Muscle of arm (tissue), 12 donors: ENCODE results near the gene RET. TPM values are rescaled to one million over a fixed set of nuclear protein-coding genes. Genes with fewer than 3 reads are reported as not detected.

ENCODE experiments used
- DNase-seq: peaks from one replicate; pipeline ENCODE4 v3.0.0-alpha.2; 2013
- polyA plus RNA-seq, 12 donors: library from polyadenylated mRNA; unstranded; fragments of 120-200 nt; gene quantifications; one replicate each; pipeline ENCODE4 v1.2.1, GENCODE V29; 2013; ENCODE audit not compliant: insufficient read length in 12 of 12

RET gene
- polyA plus RNA-seq, 12 donors: 0.52 to 17.0 (median 3.2) TPM; not detected in 1

DNA sequence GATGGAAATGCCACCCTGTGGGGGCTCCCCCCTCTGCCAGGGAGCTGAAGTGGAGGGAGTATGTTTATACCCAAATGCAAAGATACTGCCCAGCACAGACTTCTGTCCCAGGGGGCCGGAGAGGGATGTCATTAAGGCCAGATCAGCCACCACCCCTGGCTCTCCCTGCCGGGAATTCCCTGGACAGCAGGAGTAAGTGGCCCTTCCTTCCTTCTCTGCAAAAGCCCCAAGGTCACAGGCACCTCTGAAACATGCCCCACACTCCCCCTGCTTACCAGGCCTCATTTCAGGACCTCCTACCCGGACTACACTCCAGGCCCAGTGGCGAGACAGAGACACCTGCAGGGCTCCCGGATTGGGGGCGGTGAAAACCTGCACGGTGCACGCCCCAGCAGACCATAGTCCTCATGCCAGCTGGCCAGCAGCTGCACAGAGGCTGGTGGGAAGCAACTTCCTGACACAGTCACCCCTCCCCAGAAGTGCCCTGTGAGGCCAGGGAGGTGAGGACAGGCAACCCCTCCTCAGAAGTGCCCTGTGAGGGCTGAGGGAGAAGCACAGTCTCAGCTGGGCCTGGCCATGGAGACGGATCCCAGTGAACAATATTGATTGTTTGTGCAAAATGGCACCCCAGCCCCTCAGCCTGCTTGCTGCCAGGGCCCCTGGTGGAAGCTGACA lies 33.0 kb upstream of the RET start:
- no peak for DNase-seq

- no peak for DNase-seq
Observed at GRCh38 chr10:43044448-43044921, 32.4 kb upstream of the RET start.

GRCh38 chr10:43044961-43045621 lies 31.8 kb upstream of the RET start:
- no peak for DNase-seq

DNA sequence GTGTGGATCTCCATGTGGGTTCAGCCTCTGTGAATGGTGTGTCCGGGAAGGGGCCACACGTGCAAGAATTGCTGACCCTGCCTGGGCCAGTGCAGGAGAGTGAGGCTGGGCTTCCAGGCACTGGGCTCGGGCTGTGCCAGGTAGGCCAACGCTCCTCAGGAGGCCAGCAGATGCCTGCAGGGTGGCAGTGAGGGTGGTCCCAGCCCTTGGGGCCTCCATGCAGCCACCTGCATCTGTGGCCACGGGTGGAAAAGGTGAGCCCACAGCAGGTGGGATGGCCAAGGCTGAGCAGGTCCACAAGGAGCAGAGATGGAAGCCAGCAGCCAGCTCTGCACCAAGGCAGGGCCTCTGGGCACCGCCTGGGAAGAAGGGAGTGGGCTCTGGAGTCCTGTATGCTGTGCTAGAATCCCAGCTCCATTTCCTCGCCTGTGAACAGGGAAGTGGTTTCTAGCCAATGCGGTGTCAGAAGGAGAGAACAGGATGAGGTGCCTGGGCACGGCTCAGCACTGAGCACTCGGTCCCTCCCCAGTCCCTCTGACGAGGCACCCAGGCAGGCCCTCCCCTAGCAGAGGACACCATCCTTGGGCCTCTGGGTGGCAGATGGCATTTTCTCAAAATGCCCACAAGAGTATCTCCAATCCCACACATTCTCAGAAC lies 31.1 kb upstream of the RET start:
- no peak for DNase-seq

- DNase-seq: no peak
Observed at GRCh38 chr10:43046288-43046991, 30.4 kb upstream of the RET start.

DNA sequence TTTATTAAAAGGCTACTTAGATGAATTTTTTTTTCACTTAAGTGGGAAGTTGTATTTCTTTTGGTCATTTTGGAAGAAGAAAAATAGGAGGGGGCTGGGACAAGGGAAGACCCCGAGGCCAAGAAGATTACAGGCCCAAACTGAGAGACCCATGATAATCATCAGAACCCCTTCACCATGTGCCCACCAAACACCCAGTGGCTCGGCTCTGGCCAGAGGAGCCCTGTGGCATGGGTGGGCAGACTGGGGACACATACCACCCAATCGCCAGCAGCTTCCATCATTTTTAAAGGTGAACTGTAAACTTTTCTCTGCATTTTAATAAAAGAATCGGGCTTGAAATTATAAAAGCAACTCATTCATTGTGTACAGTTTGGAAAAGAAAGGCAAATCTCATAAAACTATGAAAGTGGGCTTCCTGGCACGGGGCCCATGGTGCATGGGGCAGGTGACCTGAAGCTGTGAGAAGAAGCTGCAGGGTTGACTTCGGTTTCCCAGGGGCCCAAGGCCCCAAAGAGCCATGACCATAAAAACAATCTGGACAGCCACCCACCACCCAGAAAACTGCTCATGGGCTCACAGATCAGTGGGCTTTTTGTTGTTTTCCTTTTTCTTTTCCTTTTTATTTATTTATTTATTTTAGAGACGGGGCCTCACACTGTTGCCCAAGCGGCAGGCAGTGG lies 29.4 kb upstream of the RET start:
- no peak for DNase-seq

- DNase-seq: no peak
Observed at GRCh38 chr10:43048301-43049051, 28.4 kb upstream of the RET start.

DNA sequence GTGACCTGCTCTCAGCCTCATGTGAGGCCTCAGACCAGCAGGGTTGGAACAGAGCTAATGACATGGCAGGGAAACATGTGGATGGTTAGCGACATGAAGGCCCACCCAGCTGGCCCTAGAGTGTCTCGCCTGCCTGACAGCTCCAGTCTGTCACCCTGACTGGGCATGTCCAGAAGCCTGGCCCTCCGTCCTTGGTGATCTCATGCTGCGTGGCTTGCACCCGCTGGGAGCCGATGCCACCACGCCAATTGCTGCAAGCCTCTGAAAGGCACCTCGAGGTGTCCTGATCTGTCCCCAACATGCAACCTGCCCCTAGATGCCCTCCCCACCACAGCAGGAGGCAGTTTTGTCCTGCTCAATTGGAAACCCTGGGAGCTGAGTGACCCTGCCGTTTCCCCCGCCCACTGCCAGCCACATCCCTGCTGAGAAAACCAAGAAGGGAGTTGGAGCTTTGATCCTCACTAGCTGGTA lies 27.8 kb upstream of the RET start:
- DNase-seq: no peak

DNA sequence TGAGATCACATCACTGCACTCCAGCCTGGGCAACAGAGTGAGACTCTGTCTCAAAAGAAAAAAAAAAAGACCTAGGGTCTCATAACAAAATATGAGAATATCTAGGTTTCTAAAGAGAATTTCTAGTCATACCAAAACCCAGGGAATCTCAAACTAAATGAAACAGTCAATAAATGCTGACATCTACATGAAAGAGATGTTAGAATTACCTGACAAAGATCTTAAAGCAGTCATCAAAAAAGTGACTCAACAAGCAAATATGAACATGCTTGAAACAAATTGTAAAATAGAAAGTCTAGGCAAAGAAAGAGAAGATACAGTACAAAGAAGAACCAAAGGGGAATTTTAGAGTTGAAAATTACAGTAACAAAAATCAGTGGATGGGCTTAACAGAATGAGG lies 26.9 kb upstream of the RET start:
- no peak for DNase-seq

DNA sequence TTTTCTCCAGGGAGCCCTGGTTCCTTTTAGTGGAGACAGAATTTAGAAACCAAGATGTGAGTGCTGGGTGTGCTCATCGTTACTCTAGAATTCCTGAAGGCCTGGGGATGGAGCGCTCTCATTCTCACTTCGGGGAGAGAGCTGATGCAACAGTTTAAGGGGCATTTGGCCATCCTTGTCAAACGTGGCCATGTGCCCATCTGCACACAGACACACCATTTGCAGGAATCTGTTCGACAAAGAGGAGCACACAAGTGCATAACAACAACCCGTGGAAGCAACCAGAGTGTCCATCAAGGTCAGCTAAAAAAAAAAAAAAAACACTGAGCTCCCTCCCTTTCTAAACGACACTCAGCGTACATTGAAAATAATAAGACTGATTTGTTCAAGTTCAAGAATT lies 23.0 kb upstream of the RET start:
- no peak for DNase-seq

DNA sequence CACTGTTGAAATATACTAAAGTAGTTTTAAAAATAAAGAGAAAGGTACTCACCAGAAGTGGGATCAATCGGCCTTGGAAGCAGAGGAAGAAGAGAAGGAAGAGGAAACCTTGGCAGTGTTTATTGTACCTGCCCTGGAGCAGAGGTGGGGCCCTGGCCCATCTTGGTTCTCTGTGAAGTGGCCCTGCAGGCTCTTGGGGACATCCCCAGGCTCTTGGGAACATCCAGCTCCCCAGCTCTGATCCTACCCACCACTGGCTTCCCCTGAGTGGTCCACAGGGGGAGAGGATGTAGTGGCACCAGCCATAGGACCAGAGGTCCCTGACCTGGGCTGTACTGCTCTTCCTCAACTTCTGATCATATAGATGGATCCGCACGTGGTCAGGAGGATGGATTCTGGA lies 22.3 kb upstream of the RET start:
- no peak for DNase-seq

- no peak for DNase-seq
Observed at GRCh38 chr10:43055217-43055616, 21.7 kb upstream of the RET start.

DNA sequence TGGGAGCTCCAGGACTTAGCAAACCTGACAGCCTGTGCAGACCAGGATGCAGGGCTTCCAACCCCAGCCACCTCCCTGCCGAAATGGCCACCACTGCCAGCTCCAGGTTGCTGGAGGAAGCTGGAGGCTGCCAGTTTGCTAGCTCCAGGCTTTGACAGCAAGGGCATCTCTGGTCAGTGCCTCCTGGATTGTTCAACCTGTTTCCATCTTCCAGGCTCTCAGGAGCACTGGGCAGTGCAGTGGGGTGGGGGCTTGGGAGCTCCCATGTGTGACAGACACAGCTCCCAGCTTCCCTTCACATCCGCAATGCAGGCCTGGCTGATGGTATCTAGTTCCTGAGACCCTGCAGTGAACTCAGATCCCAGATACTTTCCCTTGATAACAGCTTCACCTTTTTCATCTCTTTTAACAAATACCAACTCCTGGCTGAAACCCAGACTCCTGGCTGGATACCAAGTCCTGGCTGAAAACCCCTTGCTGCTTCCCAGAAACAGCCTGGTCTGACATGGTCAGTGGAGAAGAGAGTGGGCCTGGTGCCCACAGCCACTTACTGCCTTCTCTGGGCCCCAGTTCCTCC lies 20.8 kb upstream of the RET start:
- no peak for DNase-seq

DNA sequence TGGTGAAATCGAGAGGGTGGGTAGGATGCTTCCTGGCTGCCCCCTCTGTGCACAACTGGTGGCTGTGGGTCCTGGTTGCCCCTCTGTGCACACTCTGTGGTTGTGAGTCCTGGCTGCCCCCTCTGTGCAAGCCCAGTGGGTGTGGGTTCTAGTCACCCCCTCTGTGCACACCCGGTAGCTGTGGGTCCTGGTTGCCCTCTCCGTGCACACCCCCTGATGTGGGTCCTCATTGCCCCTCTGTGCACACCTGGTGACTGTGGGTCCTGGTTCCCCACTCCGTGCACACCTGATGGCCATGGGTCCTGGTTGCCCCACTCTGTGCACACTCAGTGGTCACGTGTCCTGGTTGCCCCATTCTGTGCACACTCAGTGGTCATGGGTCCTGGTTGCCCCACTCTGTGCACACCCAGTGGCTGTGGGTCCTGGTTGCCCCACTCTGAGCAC lies 20.3 kb upstream of the RET start:
- DNase-seq: no peak

GRCh38 chr10:43057231-43057711 lies 19.6 kb upstream of the RET start:
- DNase-seq: no peak

GRCh38 chr10:43057831-43058340 lies 19.0 kb upstream of the RET start:
- DNase-seq: no peak

GRCh38 chr10:43058716-43059335 lies 18.0 kb upstream of the RET start:
- DNase-seq: no peak

GRCh38 chr10:43059336-43059720 lies 17.5 kb upstream of the RET start:
- DNase-seq: no peak

GRCh38 chr10:43059828-43060227 lies 17.0 kb upstream of the RET start:
- DNase-seq: no peak

DNA sequence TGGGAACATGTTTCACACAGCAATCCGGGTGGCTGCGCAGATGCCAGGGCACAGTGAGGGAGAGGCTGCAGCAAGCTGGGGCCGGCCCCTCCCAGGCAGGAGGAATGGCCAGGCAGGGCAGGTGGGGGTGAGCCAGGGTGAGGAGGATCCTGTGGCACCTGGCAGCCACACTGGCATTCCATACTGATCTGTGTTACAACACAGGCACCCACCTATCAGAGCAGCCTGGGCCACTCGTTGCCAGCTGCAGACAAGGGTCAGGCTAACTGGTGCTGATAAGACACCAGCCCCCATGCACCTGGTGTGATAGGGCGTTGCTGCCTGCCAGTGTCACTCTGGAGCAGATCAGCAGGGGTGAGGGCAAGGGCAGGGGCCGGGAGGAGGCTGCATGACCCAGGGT lies 16.6 kb upstream of the RET start:
- no peak for DNase-seq
